Measurements from ENCODE around the gene VCX. TPM values are rescaled to one million over a fixed set of nuclear protein-coding genes. Genes with fewer than 3 reads are reported as not detected.
A peak's percentile ranks its signal among the peaks of the same experiment; 100 is the strongest.
"Not testable (repeated sequence)": the region's sequence is repeated elsewhere in the genome, so short reads cannot be mapped to it uniquely, and the experiment has no call there.

The VCX gene
- not detected in 2 replicates for total RNA-seq

- DNase-seq = not testable (repeated sequence)
Observed at GRCh38 chrX:7842871-7843270, at the start of gene VCX. Gene VCX (plus strand): TSS chrX:7843171. CDS start chrX:7843204, 33 bp downstream.

- no peak for DNase-seq
Observed at GRCh38 chrX:7798327-7798726, 44.6 kb upstream of the VCX start.

GRCh38 chrX:7801711-7802110, 41.3 kb upstream of the VCX start:
- DNase-seq = no peak

GRCh38 chrX:7815166-7815805, 27.7 kb upstream of the VCX start:
- DNase-seq = no peak

- no peak for DNase-seq
Observed at GRCh38 chrX:7828594-7828993, 14.4 kb upstream of the VCX start.

GRCh38 chrX:7841084-7841805, 1.7 kb upstream of the VCX start:
- DNase-seq = no peak

- no peak for DNase-seq
Observed at GRCh38 chrX:7852166-7852565, 9.2 kb downstream of the VCX start.

GRCh38 chrX:7872042-7872441, 29.1 kb downstream of the VCX start:
- no peak for DNase-seq

- DNase-seq = no peak
Observed at GRCh38 chrX:7876957-7877356, 34.0 kb downstream of the VCX start.

GRCh38 chrX:7889135-7889534, 46.2 kb downstream of the VCX start:
- DNase-seq = no peak

- DNase-seq = no peak
Observed at GRCh38 chrX:7889680-7890079, 46.7 kb downstream of the VCX start.

GRCh38 chrX:7891928-7892327, 49.0 kb downstream of the VCX start:
- DNase-seq = peak; percentile 0

Other genes with a start within 250 kb of the VCX start
- 11.3 and 13.6 TPM in 2 replicates for gene PNPLA4, start 84.2 kb downstream of the VCX start, total RNA-seq

Data from dermis blood vessel endothelial cell (primary cell).